Activated naive CD4-positive, alpha-beta T cell treated with anti-CD3 and anti-CD28 coated beads for 36 hours (primary cell): ENCODE results near the gene CRIP2. TPM values are rescaled to one million over a fixed set of nuclear protein-coding genes. Genes with fewer than 3 reads are reported as not detected.

Experiments
- CTCF ChIA-PET: fragments of 350-600 bp; sonication (Branson Sonifier 250); formaldehyde crosslinking; loops from one replicate; lab custom pipeline; 2021; ENCODE audit warnings: antibody characterized with exemption; lab: Charles Lee
- DNase-seq: peaks from one replicate; pipeline ENCODE4 v3.0.0-alpha.2; 2020
- H3K27ac Mint-ChIP-seq: one replicate; pipeline ENCODE4 v1.8.0; 2021; ENCODE audit warnings: mild to moderate bottlenecking, mixed read lengths
- H3K27me3 Mint-ChIP-seq: one replicate; pipeline ENCODE4 v1.8.0; 2021; ENCODE audit warnings: low read depth, mixed read lengths
- H3K36me3 Mint-ChIP-seq: one replicate; pipeline ENCODE4 v1.8.0; 2021; ENCODE audit warnings: low read depth, mixed read lengths
- H3K4me1 Mint-ChIP-seq: one replicate; pipeline ENCODE4 v1.8.0; 2021; ENCODE audit warnings: low read depth, mixed read lengths
- H3K4me3 Mint-ChIP-seq: one replicate; pipeline ENCODE4 v1.8.0; 2021; ENCODE audit warnings: mild to moderate bottlenecking, moderate library complexity, mixed read lengths
- H3K9me3 Mint-ChIP-seq: one replicate; pipeline ENCODE4 v1.8.0; 2021; ENCODE audit warnings: mixed read lengths
- intact Hi-C: fragments of 100-400 bp; cut with micrococcal nuclease; formaldehyde crosslinking; loops from one replicate; pipeline ENCODE4 v1.15.1; 2023
- total RNA-seq, 2 experiments: library from RNA; stranded (reverse); gene quantifications; one replicate each; pipeline ENCODE4 v1.2.3, GENCODE V29; 2021

The CRIP2 gene
- total RNA-seq, 2 experiments from 2014 or later: not detected

DNA sequence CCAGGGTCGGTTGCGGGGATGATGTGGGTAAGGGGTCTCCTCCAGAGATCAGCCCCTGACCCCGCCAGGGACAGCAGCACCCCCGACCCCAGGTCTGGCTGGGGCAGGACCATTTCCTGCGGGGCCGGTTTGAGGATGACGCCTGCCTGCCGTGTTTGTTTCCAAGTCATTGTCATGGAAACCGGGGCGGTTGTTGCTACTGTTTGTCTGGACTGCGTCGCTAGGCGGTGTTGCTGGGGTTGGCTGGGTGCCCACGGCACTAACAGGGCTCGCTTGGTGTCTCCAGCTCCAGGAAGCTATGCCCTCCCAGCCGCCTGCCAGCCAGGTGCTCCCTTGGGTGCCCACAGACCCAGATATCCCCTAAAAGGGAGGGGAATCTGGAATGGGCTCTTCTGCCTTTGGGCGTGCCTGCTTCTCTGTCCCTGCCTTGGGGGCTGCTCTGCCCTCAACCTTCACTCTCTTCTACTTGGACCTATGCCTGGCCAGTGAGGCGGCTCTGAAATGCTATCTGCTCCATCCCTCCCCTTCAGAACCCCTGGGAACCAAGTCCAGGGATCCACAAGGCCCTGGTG, 7.4 kb downstream of the CRIP2 start:
- DNase-seq: peak; percentile 97
- H3K9me3 Mint-ChIP-seq: no peaks in the 10 kb centered on the region
- H3K36me3 Mint-ChIP-seq: peaks cover 2% of the 10 kb centered on the region
- H3K4me1 Mint-ChIP-seq: peaks cover 63% of the 10 kb centered on the region
- H3K27me3 Mint-ChIP-seq: peaks cover 14% of the 10 kb centered on the region
- peak overlapping the region; percentile 86 for H3K27ac Mint-ChIP-seq
- intact Hi-C loops: loop anchor here (1.0 to 10.0 kb wide), 4 partner anchors 8 to 657 kb away; no protein-coding TSS in a partner anchor
- CTCF ChIA-PET: interaction anchor here (0.7 to 2.2 kb wide), 7 partner anchors 8 to 181 kb away, joined by 3 to 43 read pairs (median 5); partner anchors contain the start of gene BRF1
- peak overlapping the region; percentile 60 for H3K4me3 Mint-ChIP-seq

DNA sequence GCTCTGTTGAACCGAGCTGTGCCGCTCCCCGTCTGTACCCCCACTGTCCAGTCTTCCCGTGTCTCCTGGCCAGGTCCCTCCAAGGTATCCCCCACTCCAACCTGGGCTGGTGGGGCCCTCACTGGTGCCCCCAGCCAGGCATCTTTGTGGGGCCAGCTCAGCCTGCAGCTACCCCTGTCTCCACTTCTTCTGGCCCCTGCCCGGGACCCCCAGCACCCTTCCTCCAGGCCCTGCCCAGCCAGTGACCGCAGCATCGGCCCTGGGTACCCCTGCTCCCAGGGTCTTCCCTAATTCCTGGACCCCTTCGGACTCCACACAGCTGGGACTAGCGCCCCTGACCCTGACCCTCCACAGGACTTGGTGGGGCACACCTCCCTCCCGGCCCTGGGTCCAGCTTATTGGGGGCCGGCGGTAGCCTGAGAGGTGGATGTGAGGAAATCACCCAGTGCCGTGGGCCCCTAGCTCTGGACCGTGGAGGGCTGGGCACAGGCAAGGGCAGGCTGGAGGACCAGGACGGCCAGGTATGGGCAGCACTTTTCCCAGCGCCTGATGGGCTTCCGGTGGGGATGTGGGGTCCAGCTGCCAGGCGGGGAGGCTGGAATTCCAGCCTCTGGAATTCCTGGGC, 8.0 kb downstream of the CRIP2 start:
- Mint-ChIP-seq H3K9me3 (no peaks in the 10 kb centered on the region), H3K4me3 (no peak overlapping the region), H3K36me3 (no peaks in the 10 kb centered on the region), H3K27ac (peak overlapping the region; percentile 86), H3K27me3 (peaks cover 9% of the 10 kb centered on the region), H3K4me1 (peaks cover 57% of the 10 kb centered on the region)
- DNase-seq: no peak
- CTCF ChIA-PET: interaction anchor here (0.7 to 2.0 kb wide), 5 partner anchors 9 to 181 kb away, joined by 3 to 7 read pairs (median 3); partner anchors contain the start of gene BRF1
- intact Hi-C loops: loop anchor here (2.0 to 10.0 kb wide), 2 partner anchors 412 to 658 kb away; no protein-coding TSS in a partner anchor

DNA sequence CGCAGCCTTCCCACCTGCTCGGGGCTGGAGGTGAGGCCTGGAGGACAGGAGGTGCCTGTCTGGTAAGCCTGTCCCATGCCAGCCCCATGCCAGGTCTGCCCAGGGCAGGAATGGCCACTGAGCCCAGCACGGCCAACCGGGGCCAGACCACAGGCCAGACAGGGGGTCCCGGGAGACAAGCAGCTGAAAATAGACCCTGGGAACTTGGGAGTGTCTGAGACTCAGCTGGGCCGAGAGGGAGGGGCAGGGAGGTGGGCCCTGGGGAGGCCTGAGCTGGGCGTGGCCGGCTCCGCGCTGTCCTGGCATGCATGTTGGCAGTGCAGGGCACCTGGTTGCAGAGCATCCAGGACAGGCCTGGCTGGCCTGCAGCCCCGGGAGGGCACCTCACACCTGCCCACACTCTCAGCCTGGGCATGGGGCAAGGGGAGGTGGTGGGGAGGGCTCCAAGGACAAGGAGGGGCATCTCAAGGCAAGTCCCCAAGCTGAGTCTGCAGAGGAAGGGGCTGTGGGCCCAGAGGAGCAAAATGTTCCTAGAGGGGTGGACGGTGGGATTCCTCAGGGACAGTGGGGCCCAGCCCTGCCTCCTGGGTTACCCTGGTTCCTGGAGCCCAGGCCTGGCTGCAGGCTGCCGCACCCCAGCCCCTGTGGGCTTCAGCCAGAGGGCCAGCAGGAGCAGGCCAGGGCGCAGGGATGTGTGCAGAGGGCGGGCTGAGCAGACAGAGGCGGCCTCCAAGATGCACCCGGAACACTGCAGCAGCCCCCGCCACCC, 8.9 kb downstream of the CRIP2 start:
- H3K4me3 Mint-ChIP-seq: no peak overlapping the region
- H3K4me1 Mint-ChIP-seq: peaks cover 64% of the 10 kb centered on the region
- no peaks in the 10 kb centered on the region for H3K9me3 Mint-ChIP-seq
- peaks cover 9% of the 10 kb centered on the region for H3K27me3 Mint-ChIP-seq
- H3K36me3 Mint-ChIP-seq: no peaks in the 10 kb centered on the region
- intact Hi-C loops: loop anchor here (2.0 to 10.0 kb wide), 2 partner anchors 413 to 659 kb away; no protein-coding TSS in a partner anchor
- CTCF ChIA-PET: interaction anchor here (1.1 kb wide), 1 partner anchor 79 kb away, joined by 3 read pairs; no protein-coding TSS in a partner anchor
- DNase-seq: no peak
- no peak overlapping the region for H3K27ac Mint-ChIP-seq

DNA sequence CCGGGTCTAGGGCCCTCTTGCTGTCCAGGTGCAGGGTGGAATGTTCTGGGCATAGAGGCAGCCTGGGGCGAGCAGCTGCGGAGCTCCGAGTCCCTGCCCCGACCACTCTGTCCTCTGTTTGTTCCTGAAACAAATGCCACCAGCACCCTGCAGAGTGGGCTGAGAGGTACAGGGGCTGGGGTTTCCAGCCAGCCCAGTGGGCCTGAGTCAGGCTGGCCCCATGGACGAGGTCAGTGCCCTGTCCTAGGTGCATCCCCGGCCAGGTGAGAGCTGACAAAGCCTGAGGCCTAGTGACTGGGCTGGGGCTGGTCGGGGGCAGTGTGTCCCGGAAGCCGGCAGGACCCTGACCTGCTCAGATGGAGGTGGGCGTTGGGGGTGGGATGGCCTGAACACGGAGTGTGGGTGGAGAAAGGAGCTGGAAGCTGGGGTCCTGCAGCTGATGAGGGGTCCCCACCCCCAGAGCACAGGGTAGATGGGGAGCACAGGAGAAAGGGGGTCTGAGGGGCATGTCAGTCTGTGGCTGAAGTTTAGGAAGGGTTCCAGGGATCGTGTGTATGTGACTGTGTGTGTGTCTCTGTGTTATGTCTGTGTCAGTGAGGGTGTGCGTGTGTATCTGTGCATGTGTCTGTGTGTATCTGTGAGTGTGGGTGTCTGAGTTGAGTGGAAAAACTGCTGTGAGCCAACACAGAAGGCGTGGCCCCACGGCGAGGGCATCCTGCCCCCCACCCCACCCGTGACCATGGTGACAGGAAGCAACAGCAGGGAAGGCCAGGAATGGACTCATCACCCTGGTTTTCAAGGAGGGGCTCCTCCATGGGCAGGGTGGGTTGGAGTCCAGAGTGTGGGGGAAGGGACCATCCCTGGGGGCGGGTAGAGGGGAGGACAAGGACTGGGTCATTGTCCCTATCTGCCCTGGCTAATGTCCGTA, 9.7 kb downstream of the CRIP2 start:
- peak overlapping the region; percentile 10 for H3K27ac Mint-ChIP-seq

DNA sequence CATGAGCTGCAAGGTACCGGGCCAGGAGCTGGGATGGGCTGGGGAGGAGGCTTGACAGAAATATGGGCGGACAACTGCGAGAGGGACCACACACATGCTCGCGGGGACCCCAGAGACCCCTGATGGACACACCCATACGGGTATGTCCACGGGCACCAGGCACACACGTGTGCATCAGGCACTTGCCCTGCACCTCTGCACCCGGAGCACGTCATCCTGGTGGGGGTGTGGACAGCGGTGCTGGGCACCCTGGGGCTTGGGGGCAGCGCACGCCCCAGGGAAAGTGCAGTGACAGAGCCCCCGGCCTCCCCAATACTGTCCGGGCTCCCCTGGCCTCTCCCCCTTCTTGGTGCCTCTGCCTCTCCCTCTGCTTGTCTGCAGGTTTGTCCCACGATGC, 10.4 kb downstream of the CRIP2 start:
- no peak for DNase-seq
- H3K27me3 Mint-ChIP-seq: peaks cover under 1% of the 10 kb centered on the region
- H3K36me3 Mint-ChIP-seq: no peaks in the 10 kb centered on the region
- H3K4me1 Mint-ChIP-seq: peaks cover 65% of the 10 kb centered on the region
- no peaks in the 10 kb centered on the region for H3K9me3 Mint-ChIP-seq
- intact Hi-C loops: loop anchor here (10.0 kb wide), 1 partner anchor 660 kb away; no protein-coding TSS in a partner anchor
- H3K27ac Mint-ChIP-seq: no peak overlapping the region
- H3K4me3 Mint-ChIP-seq: no peak overlapping the region
- CTCF ChIA-PET: no interaction called here

More for the DNA sequence above, 9.7 kb downstream of the CRIP2 start:
- Mint-ChIP-seq H3K36me3 (no peaks in the 10 kb centered on the region), H3K9me3 (no peaks in the 10 kb centered on the region), H3K4me1 (peaks cover 68% of the 10 kb centered on the region), H3K4me3 (no peak overlapping the region), H3K27me3 (peaks cover 7% of the 10 kb centered on the region)
- intact Hi-C loops: loop anchor here (10.0 kb wide), 1 partner anchor 660 kb away; no protein-coding TSS in a partner anchor
- CTCF ChIA-PET: no interaction called here
- no peak for DNase-seq

DNA sequence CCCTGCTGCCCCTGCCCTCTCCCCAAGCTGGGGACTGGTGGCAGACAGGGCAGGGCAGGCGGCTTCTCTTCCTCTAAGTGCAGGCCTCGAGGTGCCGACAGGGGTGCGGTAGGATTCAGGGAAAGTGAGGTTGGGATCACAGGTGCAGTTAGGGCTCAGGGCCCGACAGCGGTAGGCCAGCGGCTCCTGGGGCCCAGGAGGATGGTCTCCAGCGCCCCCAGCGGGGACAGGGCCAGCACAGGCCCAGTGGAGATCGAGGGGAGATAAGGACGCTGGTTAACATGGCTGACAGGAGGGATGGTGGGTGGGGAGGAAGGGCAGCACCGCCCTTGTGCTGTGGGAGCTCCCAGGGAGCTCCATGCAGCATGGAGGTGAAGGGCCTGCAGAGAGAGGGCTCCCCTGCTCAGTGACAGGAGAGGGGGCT, 11.1 kb downstream of the CRIP2 start:
- peak; percentile 38 for DNase-seq
- Mint-ChIP-seq H3K27ac (no peak overlapping the region), H3K27me3 (no peaks in the 10 kb centered on the region), H3K9me3 (no peaks in the 10 kb centered on the region), H3K4me1 (peaks cover 59% of the 10 kb centered on the region), H3K4me3 (no peak overlapping the region), H3K36me3 (no peaks in the 10 kb centered on the region)
- CTCF ChIA-PET: interaction anchor here (0.7 to 1.8 kb wide), 2 partner anchors 17 to 115 kb away, joined by 3 to 5 read pairs; no protein-coding TSS in a partner anchor
- intact Hi-C loops: loop anchor here (10.0 kb wide), 1 partner anchor 661 kb away; no protein-coding TSS in a partner anchor

DNA sequence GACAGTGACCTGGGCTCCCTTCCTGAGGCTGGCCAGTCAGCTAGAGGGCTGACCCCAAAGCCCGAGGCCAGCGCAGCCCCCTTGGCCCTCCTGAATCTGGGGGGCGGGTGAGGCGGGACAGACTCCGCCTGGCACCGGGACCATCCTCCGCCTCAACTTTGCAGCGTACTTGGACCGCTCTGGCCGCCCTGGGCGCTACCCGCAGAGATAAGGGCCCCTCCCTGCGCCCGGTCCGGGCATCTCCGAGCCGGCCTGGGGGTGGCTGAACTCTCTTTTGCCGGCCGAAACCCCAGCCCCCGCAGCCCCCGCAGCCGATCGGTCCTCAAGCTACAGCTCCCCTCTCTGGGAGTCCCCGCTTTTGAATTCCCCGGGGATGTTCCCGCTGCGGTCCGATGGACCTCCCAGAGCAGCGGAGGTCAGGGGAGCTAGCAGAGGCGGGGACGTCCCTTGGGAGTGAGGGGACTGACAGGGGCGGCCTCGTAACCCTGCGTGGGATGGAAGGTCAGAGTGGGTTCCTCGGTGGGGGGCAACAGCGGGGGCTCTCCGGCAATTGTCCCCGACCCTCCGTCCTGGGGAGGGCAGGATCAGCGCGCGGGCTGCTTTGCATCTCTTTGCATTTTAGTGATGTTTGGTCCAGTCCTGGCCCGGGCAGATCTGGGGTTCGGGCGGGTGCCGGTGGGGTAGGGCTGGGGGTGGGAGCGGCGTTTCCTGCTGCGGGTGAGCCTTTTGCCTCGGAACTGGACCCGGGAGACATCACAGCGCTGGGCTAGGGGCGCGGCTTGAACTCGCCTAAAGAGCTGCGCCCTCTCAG, 11.7 kb downstream of the CRIP2 start, which contains the start of gene CRIP1:
CRIP1 (plus strand) TSS at position 724 of the 811 bp plus-strand sequence. CDS start 374 bp downstream, outside the sequence.
- H3K27ac Mint-ChIP-seq: peak within 1 kb of the TSS; percentile 50
- H3K9me3 Mint-ChIP-seq: no peaks in the 10 kb centered on the region
- H3K4me3 Mint-ChIP-seq: peak within 1 kb of the TSS; percentile 80
- DNase-seq: no peak
- CTCF ChIA-PET: interaction anchor here (0.7 to 1.8 kb wide), 2 partner anchors 18 to 116 kb away, joined by 3 to 5 read pairs; no protein-coding TSS in a partner anchor
- no peaks in the 10 kb centered on the region for H3K36me3 Mint-ChIP-seq
- H3K4me1 Mint-ChIP-seq: peaks cover 53% of the 10 kb centered on the region
- H3K27me3 Mint-ChIP-seq: no peaks in the 10 kb centered on the region
- intact Hi-C loops: loop anchor here (10.0 kb wide), 1 partner anchor 662 kb away; no protein-coding TSS in a partner anchor

DNA sequence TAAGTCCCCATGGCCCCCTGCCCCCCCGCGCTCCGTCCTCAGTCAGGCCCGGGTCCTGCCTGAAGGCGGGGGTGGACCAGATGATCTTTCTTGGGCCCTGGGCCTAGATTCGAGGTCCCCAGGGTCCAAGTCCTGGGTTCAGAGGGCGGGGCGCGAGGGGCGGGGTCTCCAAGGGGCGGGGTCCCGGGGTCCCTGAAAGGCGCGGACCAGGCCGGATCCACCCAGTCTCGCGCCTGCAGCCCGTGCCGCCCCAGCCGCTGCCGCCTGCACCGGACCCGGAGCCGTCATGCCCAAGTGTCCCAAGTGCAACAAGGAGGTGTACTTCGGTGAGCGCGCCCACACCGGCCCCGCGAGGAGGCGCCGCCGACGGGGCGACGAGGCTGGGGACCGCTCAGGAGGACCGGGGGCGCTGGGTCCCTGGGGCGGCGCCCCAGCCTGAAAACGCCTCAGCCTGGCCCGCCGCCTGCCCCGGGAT, 12.4 kb downstream of the CRIP2 start:
- no peak for DNase-seq
- H3K27me3 Mint-ChIP-seq: no peaks in the 10 kb centered on the region
- CTCF ChIA-PET: interaction anchor here (1.8 kb wide), 1 partner anchor 116 kb away, joined by 5 read pairs; no protein-coding TSS in a partner anchor
- no peaks in the 10 kb centered on the region for H3K36me3 Mint-ChIP-seq
- H3K9me3 Mint-ChIP-seq: no peaks in the 10 kb centered on the region
- intact Hi-C loops: loop anchor here (10.0 kb wide), 1 partner anchor 662 kb away; no protein-coding TSS in a partner anchor
- H3K4me3 Mint-ChIP-seq: peak overlapping the region; percentile 80
- H3K27ac Mint-ChIP-seq: no peak overlapping the region
- H3K4me1 Mint-ChIP-seq: peaks cover 52% of the 10 kb centered on the region

DNA sequence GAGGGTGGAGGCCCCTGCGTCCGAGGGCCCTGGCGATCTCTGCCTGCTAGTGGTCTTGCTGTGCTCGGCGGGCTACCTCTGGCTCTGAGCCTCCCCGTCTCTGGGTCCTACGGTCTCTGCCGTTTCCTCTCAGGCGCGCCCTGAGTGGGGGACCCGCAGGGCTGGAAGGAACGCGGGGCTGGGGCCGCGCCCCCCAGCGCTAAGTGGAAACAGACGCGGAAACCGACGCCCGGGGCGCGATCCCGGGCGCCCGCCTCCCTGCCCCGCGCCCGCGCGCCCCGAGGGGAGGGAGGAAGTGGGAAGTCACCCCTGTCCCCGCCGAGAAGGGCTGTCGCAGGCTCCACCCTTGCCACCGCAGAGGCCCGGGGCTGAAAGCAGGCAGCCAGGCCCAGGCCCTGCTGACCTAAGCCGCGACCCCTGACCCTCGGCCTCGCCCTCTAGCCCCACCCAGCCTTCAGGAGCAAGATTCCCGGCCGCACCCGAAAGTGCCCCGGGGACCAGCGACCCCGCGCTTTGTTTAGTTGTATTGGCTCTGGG, 12.9 kb downstream of the CRIP2 start:
- intact Hi-C loops: loop anchor here (10.0 kb wide), 1 partner anchor 663 kb away; no protein-coding TSS in a partner anchor
- Mint-ChIP-seq H3K36me3 (no peaks in the 10 kb centered on the region), H3K4me1 (peaks cover 49% of the 10 kb centered on the region), H3K9me3 (no peaks in the 10 kb centered on the region), H3K4me3 (peak overlapping the region; percentile 80), H3K27ac (peak overlapping the region; percentile 50), H3K27me3 (no peaks in the 10 kb centered on the region)
- DNase-seq: peak; percentile 72
- CTCF ChIA-PET: interaction anchor here (1.8 kb wide), 1 partner anchor 117 kb away, joined by 5 read pairs; no protein-coding TSS in a partner anchor
